Activated naive CD8-positive, alpha-beta T cell treated with anti-CD3 and anti-CD28 coated beads for 36 hours (primary cell): ENCODE measurements around the gene BICC1. TPM values are rescaled to one million over a fixed set of nuclear protein-coding genes. Genes with fewer than 3 reads are reported as not detected.
"Not testable (repeated sequence)": the region's sequence is repeated elsewhere in the genome, so short reads cannot be mapped to it uniquely, and the experiment has no call there.

Experiments used
- DNase-seq: peaks from one replicate; pipeline ENCODE4 v3.0.0; 2021
- H3K27ac Mint-ChIP-seq: one replicate; pipeline ENCODE4 v1.8.0; 2022; ENCODE audit warnings: mild to moderate bottlenecking, moderate library complexity, mixed read lengths
- H3K27me3 Mint-ChIP-seq: one replicate; pipeline ENCODE4 v1.8.0; 2022; ENCODE audit warnings: mild to moderate bottlenecking, mixed read lengths
- H3K36me3 Mint-ChIP-seq: one replicate; pipeline ENCODE4 v1.8.0; 2021; ENCODE audit warnings: mild to moderate bottlenecking, mixed read lengths
- H3K4me1 Mint-ChIP-seq: one replicate; pipeline ENCODE4 v1.8.0; 2021; ENCODE audit warnings: mixed read lengths
- H3K4me3 Mint-ChIP-seq: one replicate; pipeline ENCODE4 v1.8.0; 2022; ENCODE audit warnings: mild to moderate bottlenecking, moderate library complexity, mixed read lengths
- H3K9me3 Mint-ChIP-seq: one replicate; pipeline ENCODE4 v1.8.0; 2022; ENCODE audit warnings: mixed read lengths
- total RNA-seq, 2 experiments: library from RNA; stranded (reverse); gene quantifications; one replicate each; pipeline ENCODE4 v1.2.3, GENCODE V29; 2021

The BICC1 gene
- total RNA-seq, 2 experiments from 2014 or later = 0.04 TPM; not detected in 1

DNA sequence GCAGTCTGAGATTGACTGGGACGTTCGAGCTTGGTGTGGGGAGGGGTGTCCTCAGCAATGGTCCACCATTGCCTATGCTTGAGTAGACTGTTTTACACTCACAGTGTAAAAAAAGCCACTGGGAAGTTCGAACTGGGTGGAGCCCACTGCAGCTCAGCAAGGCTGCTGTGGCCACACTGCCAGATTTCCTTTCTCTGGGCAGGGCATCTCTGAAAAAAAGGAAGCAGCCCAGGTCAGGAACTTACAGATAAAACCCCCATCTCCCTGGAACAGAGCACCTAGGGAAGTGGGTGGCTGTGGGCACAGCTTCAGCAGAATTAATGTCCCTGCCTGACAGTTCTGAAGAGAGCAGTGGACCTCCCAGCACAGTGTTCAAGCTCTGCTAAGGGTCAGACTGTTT is 80.3 kb downstream of the BICC1 start:
- Mint-ChIP-seq H3K4me1 (no peaks in the 10 kb centered on the region), H3K9me3 (peaks cover 7% of the 10 kb centered on the region), H3K36me3 (no peaks in the 10 kb centered on the region), H3K27me3 (peaks cover 16% of the 10 kb centered on the region), H3K4me3 (no peak overlapping the region), H3K27ac (no peak overlapping the region)
- no peak for DNase-seq

DNA sequence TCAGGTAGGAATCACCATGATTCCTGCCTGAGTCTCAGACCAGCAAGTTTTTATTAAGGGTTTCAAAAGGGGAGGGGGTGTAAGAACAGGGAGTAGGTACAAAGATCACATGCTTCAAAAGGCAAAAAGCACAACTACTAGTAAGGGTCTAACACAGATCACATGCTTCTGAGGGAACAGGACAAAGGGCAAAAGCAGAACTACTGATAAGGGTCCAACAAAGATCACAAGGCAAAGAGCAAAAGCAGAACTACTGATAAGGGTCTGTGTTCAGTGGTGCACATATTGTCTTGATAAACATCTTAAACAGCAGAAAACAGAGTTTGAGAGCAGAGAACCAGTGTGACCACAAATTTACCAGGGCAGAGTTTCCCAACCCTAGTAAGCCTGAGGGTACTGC is 84.5 kb downstream of the BICC1 start:
- H3K9me3 Mint-ChIP-seq, H3K36me3 Mint-ChIP-seq, DNase-seq, H3K27ac Mint-ChIP-seq, H3K27me3 Mint-ChIP-seq, H3K4me1 Mint-ChIP-seq, H3K4me3 Mint-ChIP-seq: not testable (repeated sequence)

- Mint-ChIP-seq H3K9me3 (peaks cover 7% of the 10 kb centered on the region), H3K4me3 (no peak overlapping the region), H3K27me3 (peaks cover 3% of the 10 kb centered on the region), H3K4me1 (no peaks in the 10 kb centered on the region), H3K27ac (no peak overlapping the region), H3K36me3 (no peaks in the 10 kb centered on the region)
- no peak for DNase-seq
Observed at GRCh38 chr10:58599927-58600553, 87.4 kb downstream of the BICC1 start.

DNA sequence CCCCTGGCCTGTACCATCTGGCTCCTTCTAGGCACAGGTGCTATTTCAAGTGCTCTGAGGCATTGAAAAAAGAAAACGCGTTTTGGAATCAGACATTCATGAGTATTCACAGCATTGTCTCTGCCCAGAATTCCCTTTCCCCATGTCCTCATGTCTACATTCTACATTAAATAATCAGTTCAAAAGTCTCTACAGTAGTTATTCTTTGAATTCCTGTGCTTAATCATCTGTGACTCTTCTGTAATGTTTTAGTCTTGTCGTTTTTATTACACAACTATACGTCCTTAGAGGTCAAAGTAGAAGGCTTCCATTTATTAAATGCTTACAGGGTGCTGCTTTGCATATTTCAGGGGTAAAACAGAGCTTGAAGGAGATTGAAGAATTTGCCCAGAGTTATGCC is 95.7 kb downstream of the BICC1 start:
- Mint-ChIP-seq H3K27me3 (no peaks in the 10 kb centered on the region), H3K36me3 (no peaks in the 10 kb centered on the region), H3K27ac (no peak overlapping the region), H3K4me3 (no peak overlapping the region), H3K9me3 (no peaks in the 10 kb centered on the region), H3K4me1 (no peaks in the 10 kb centered on the region)
- DNase-seq = no peak

DNA sequence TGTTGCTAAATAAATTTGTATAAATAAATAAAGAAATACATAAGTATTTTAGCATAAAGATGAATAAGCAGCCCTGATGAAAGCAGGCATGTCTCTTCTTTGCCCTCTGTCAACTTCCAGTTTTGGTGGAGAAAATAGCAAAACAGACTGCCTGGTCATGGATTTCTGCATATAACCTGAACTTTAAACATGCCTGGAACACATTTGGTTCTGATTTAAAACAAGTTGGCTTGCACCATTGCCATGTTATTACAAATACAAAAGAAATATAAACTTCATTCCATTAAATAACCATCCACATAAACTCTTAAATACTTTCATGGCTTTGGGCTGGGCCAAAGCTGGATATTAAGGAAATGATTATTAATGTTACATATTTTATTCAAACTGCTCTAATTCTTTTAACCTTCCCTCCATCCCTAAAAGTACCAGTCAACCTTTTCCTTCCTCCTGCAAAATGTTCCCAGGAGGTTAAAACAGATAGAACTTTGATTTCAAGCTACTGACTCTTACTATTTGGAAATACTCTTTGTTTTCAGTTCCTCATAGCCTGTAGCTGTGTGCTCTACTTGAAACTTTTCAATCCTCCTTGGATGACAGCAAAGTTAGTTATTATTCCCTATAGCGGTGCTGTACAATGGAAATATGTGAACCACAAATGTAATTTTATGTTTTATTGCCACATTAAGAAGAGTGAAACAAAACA is 96.3 kb downstream of the BICC1 start:
- Mint-ChIP-seq H3K4me1 (no peaks in the 10 kb centered on the region), H3K27ac (no peak overlapping the region), H3K4me3 (no peak overlapping the region), H3K9me3 (no peaks in the 10 kb centered on the region), H3K27me3 (no peaks in the 10 kb centered on the region), H3K36me3 (no peaks in the 10 kb centered on the region)
- no peak for DNase-seq

- H3K4me3 Mint-ChIP-seq = no peak overlapping the region
- H3K36me3 Mint-ChIP-seq = no peaks in the 10 kb centered on the region
- H3K27me3 Mint-ChIP-seq = no peaks in the 10 kb centered on the region
- DNase-seq = no peak
- H3K4me1 Mint-ChIP-seq = no peaks in the 10 kb centered on the region
- H3K9me3 Mint-ChIP-seq = no peaks in the 10 kb centered on the region
- no peak overlapping the region for H3K27ac Mint-ChIP-seq
Observed at GRCh38 chr10:58609532-58610150, 97.0 kb downstream of the BICC1 start.

DNA sequence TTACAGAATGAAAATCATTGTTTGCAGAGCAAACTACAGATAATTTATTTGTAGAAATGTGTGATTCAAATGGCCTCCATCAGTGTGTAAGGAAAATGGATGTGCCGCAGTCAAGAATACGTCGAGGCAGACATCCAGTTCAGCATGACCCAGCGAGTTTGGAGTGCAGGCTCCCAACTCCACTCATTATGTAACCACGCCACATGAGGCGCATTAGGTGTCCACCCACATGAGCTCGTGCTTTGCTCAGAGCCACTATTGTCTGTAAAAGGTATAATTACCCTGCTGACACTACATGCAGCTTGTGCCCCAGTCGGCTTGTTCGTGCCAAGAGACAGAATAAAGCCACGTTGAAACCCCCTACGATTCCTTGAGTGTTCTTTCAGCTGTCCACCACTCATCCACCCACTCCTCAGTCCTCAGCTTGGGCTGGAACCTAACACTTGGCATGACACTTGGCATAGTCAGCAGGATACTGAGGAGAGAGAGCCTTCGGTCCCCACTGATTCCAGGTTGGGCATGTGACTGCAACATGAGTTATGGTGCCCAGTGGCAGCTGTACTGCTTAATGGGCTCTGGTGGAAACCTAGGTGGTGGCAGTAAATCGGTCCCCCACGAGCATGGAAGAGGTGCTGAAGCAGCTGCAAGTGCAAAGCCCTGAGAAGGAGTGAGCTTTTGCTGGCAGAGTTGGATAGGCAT is 102.7 kb downstream of the BICC1 start:
- DNase-seq = no peak
- Mint-ChIP-seq H3K4me3 (no peak overlapping the region), H3K9me3 (no peaks in the 10 kb centered on the region), H3K4me1 (no peaks in the 10 kb centered on the region), H3K27me3 (no peaks in the 10 kb centered on the region), H3K27ac (no peak overlapping the region), H3K36me3 (no peaks in the 10 kb centered on the region)

- Mint-ChIP-seq H3K4me1 (no peaks in the 10 kb centered on the region), H3K27me3 (no peaks in the 10 kb centered on the region), H3K9me3 (no peaks in the 10 kb centered on the region), H3K4me3 (no peak overlapping the region), H3K27ac (no peak overlapping the region), H3K36me3 (no peaks in the 10 kb centered on the region)
- DNase-seq = no peak
Observed at GRCh38 chr10:58618158-58618676, 105.5 kb downstream of the BICC1 start.

- Mint-ChIP-seq H3K9me3 (no peaks in the 10 kb centered on the region), H3K27ac (no peak overlapping the region), H3K4me1 (no peaks in the 10 kb centered on the region), H3K27me3 (no peaks in the 10 kb centered on the region), H3K36me3 (no peaks in the 10 kb centered on the region), H3K4me3 (no peak overlapping the region)
- DNase-seq = no peak
Observed at GRCh38 chr10:58621379-58622077, 108.9 kb downstream of the BICC1 start.

DNA sequence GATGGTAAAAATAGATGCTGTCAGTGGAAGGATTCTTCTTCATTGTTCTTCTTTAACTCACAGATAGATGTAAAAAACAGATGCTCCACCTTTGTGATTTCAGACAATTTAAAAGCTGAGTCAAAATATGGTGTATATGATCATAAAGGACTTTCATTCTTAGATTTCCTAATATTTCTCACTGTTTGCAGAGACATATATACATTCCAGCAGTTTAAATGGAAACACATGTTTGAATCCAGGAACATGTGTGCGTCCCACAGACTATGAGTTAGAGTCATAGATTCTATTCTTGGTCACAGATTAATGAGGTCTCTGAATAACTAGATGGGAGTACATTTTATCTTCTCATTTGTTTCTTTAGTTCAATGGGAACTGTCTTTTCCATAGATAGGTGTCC is 109.6 kb downstream of the BICC1 start:
- Mint-ChIP-seq H3K9me3 (no peaks in the 10 kb centered on the region), H3K4me3 (no peak overlapping the region), H3K36me3 (no peaks in the 10 kb centered on the region), H3K27me3 (no peaks in the 10 kb centered on the region), H3K27ac (no peak overlapping the region), H3K4me1 (no peaks in the 10 kb centered on the region)
- DNase-seq = no peak

DNA sequence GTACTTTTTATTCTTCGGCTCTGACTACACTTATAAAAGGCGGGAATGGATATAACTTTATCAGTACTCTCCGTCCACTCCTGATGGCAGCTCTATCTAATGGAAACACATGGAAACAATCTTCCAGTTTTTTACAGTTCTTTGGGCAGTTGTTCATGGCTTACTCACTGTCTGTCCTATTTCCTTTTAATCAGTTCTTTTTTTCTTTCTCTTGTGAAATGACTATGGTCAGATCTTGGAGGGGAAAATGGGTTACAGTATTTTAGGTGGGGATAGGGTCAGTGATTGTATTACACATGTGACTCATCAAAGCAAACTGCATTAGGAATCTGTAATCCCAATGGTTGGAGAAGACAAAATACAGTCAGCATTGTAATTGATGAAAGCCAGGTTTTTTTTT is 112.4 kb downstream of the BICC1 start:
- Mint-ChIP-seq H3K27me3 (no peaks in the 10 kb centered on the region), H3K9me3 (no peaks in the 10 kb centered on the region), H3K4me3 (no peak overlapping the region), H3K4me1 (no peaks in the 10 kb centered on the region), H3K27ac (no peak overlapping the region), H3K36me3 (no peaks in the 10 kb centered on the region)
- DNase-seq = no peak

DNA sequence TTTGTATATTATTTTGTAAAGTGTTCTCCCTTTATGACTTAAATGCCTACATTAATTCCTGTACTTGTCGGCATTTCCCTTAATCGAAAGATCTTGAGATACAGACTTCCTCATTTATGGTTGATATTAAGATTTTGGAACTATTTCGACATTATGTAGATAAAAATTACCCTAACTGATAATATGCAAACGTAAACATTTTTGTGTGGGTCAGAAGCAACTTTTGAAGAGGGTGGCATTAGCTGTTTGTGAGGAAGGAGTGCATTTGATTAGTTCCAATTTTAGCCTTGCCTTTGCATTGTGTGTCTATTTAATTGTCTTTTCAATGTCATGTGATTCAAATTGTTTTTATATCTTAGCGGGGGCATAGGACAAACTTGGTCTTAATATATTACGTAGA is 114.7 kb downstream of the BICC1 start:
- H3K27me3 Mint-ChIP-seq = no peaks in the 10 kb centered on the region
- no peak overlapping the region for H3K4me3 Mint-ChIP-seq
- H3K36me3 Mint-ChIP-seq = no peaks in the 10 kb centered on the region
- DNase-seq = no peak
- H3K9me3 Mint-ChIP-seq = no peaks in the 10 kb centered on the region
- no peak overlapping the region for H3K27ac Mint-ChIP-seq
- no peaks in the 10 kb centered on the region for H3K4me1 Mint-ChIP-seq

DNA sequence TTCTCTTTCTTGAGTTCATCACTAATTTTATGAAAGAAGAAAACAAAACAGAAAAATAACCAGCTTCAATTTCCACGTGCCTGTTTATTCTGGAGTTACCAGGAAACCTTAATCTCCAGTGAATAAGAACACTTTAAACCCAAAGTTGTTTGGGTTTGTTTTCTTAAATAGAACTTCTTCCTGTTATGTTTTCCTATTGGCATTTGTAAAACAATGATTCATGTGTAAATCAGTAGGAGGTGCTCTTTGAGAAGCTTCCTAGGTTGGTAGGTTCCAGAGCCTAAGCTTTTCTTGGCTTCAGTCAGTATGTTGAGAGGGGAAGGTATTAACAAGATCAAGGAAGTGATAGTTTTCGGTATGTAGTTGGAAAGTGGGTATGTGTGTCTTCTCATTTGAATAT is 119.0 kb downstream of the BICC1 start:
- Mint-ChIP-seq H3K9me3 (no peaks in the 10 kb centered on the region), H3K4me3 (no peak overlapping the region), H3K4me1 (no peaks in the 10 kb centered on the region), H3K36me3 (no peaks in the 10 kb centered on the region), H3K27me3 (no peaks in the 10 kb centered on the region), H3K27ac (no peak overlapping the region)
- no peak for DNase-seq

DNA sequence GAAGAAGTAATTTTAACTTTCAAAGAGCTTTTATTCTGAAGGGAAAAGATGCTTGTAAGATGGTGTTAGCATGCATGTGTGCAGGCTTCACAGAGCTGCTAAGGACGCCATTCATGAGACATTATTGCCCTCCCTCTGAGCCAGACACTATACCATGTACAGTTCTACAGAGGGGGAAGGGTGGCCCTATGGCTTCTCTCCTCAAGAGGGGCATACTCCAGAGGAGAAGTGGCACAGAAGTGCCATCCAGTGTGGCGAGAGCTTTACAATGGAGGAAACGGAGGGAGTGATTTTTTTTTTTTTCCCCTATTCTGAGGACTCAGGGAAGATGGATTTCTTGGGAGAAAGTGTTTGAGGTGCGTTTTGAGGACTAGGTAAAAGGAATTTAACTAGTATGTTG is 119.5 kb downstream of the BICC1 start:
- no peaks in the 10 kb centered on the region for H3K9me3 Mint-ChIP-seq
- H3K36me3 Mint-ChIP-seq = no peaks in the 10 kb centered on the region
- no peak overlapping the region for H3K27ac Mint-ChIP-seq
- H3K4me1 Mint-ChIP-seq = no peaks in the 10 kb centered on the region
- no peaks in the 10 kb centered on the region for H3K27me3 Mint-ChIP-seq
- H3K4me3 Mint-ChIP-seq = no peak overlapping the region
- DNase-seq = no peak

- Mint-ChIP-seq H3K4me3 (no peak overlapping the region), H3K36me3 (no peaks in the 10 kb centered on the region), H3K9me3 (no peaks in the 10 kb centered on the region), H3K27ac (no peak overlapping the region), H3K4me1 (no peaks in the 10 kb centered on the region), H3K27me3 (peaks cover 3% of the 10 kb centered on the region)
- DNase-seq = no peak
Observed at GRCh38 chr10:58637352-58637751, 124.7 kb downstream of the BICC1 start.
